ENCODE results near the gene ORC6.
A peak's percentile ranks its signal among the peaks of the same experiment; 100 is the strongest.

The ORC6 gene

GRCh38 chr16:46731691-46732555, 42.5 kb downstream of the ORC6 start:
- DNase-seq (ENCODE audit: low spot score), result no peak

GRCh38 chr16:46732561-46732960, 43.1 kb downstream of the ORC6 start:
- DNase-seq (ENCODE audit: low spot score), result no peak

- no peak for DNase-seq (ENCODE audit: low spot score)
Measured at GRCh38 chr16:46733319-46733830, 43.9 kb downstream of the ORC6 start.

GRCh38 chr16:46736695-46737094, 47.2 kb downstream of the ORC6 start:
- no peak for DNase-seq (ENCODE audit: low spot score)

GRCh38 chr16:46737621-46738214, 48.3 kb downstream of the ORC6 start:
- DNase-seq (ENCODE audit: low spot score), result no peak

GRCh38 chr16:46739934-46740333, 50.5 kb downstream of the ORC6 start:
- no peak for DNase-seq (ENCODE audit: low spot score)

GRCh38 chr16:46743232-46743719, 53.8 kb downstream of the ORC6 start:
- DNase-seq (ENCODE audit: low spot score), result peak; percentile 46

- DNase-seq (ENCODE audit: low spot score), result no peak
Measured at GRCh38 chr16:46745617-46746016, 56.2 kb downstream of the ORC6 start.

- no peak for DNase-seq (ENCODE audit: low spot score)
Measured at GRCh38 chr16:46746821-46747776, 57.6 kb downstream of the ORC6 start.
